IPS DF 6.9 (cell line): ENCODE results near the gene BACE1-AS.
"Not testable (repeated sequence)": the region's sequence is repeated elsewhere in the genome, so short reads cannot be mapped to it uniquely, and the experiment has no call there.

Experiments used
- DNase-seq: peaks from one replicate; pipeline ENCODE4 v3.0.0-alpha.2; 2013; ENCODE audit warnings: low read depth, low spot score
- H3K27ac ChIP-seq: one replicate; pipeline ENCODE4 v1.5.1; 2013; ENCODE audit warnings: low read length, control low read depth
- H3K27me3 ChIP-seq: 2 replicates; pipeline ENCODE4 v1.6.1; 2013; ENCODE audit warnings: mild to moderate bottlenecking, low read length; ENCODE audit not compliant: control insufficient read depth, insufficient read depth
- H3K36me3 ChIP-seq: 2 replicates; pipeline ENCODE4 v1.6.1; 2013; ENCODE audit warnings: low read length; ENCODE audit not compliant: control insufficient read depth, insufficient read depth
- H3K4me1 ChIP-seq: 2 replicates; pipeline ENCODE4 v1.6.1; 2013; ENCODE audit warnings: low read length; ENCODE audit not compliant: control insufficient read depth, insufficient read depth
- H3K4me3 ChIP-seq: 2 replicates; pipeline ENCODE4 v1.5.1; 2013; ENCODE audit warnings: mild to moderate bottlenecking, low read length
- H3K9me3 ChIP-seq: 2 replicates; pipeline ENCODE4 v1.6.1; 2013; ENCODE audit warnings: low read length, inconsistent platforms; ENCODE audit not compliant: control insufficient read depth, insufficient read depth
- WGBS: extraction: QIAGEN DNeasy Blood & Tissue Kit; methylation state at CpG from one replicate; pipeline ENCODE4 v1.1.7; 2013; ENCODE audit warnings: mixed read lengths, missing lambda C conversion rate; ENCODE audit not compliant: insufficient read length, insufficient coverage; 5-methylcytosine and 5-hydroxymethylcytosine counted together

BACE1-AS gene

DNA sequence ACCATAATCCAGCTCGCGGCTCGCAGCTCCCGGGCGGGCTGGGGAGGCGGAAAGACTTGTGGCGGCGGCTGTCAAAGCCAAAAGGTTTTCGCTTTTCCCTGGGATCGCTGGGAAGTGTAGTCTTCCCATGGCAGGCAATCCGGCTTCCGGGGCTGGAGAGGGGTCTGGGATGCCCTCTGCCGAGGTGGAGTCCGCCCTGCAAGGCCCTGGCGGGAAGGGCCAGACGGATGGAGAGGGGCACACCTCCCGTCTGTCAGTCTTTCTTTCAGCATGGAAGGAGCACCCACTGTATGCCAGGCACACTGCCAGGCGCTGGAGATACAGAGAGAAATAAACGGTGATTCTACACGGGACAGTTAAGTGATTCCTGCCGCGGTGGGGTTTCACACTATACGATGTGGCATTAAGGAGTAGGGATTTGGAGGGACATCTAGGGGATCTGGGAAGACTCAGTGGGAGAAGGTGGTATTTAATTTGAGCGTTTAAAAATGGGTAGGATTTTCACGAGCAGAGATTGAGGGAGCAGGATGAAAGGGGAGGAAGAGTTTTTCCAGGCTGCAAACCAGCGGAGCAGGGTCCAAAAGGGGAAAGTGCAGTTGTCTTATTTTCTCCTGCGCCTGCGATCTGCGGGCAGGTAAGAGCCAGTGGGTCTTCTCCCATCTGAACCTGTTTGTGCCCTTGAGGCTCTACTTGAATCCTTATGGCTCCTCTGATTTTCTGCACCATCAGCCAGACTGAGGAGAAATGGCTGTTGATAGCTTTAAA lies 25.2 kb downstream of the BACE1-AS start, which contains the start of gene BACE1:
BACE1 (minus strand) TSS at position 60 of the 765 bp plus-strand sequence. CDS start 461 bp downstream, outside the sequence.
- peak within 1 kb of the TSS; percentile 58; the same call in 1 of the 2 replicates for H3K4me3 ChIP-seq
- WGBS: 100% methylated on average over 2 of the region's 29 CpGs
- H3K4me1 ChIP-seq: peaks cover 5% of the 10 kb centered on the region
- H3K27ac ChIP-seq: no peak within 1 kb of the TSS
- H3K27me3 ChIP-seq: no peaks in the 10 kb centered on the region
- DNase-seq: peak; percentile 74
- H3K36me3 ChIP-seq: no peaks in the 10 kb centered on the region
- H3K9me3 ChIP-seq: no peaks in the 10 kb centered on the region

DNA sequence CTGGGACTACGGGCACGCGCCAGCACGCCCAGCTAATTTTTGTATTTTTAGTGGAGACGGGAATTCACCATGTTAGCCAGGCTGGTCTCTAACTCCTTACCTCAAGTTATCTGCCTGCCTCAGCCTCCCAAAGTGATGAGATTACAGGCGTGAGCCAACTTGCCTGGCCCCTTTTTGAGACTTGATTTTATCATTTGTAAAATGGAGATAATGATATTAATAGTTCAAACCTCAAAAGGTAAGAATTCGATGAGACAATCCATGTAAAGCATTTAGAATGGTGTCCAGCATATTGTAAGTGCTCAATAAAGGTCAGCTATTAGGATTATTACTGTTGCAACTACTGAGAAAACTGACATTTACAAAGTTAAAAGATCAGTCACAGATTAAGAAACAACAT lies 27.6 kb downstream of the BACE1-AS start:
- no peaks in the 10 kb centered on the region for H3K27me3 ChIP-seq
- no peak overlapping the region for H3K4me3 ChIP-seq
- no CpG with 5 or more reads among the region's 7 CpGs for WGBS
- no peak overlapping the region for H3K27ac ChIP-seq
- no peak for DNase-seq
- no peaks in the 10 kb centered on the region for H3K36me3 ChIP-seq
- H3K9me3 ChIP-seq: no peaks in the 10 kb centered on the region
- H3K4me1 ChIP-seq: peaks cover 5% of the 10 kb centered on the region

- no peak overlapping the region for H3K27ac ChIP-seq
- no CpG with 5 or more reads among the region's 5 CpGs for WGBS
- H3K4me1 ChIP-seq: peaks cover 5% of the 10 kb centered on the region
- H3K4me3 ChIP-seq: no peak overlapping the region
- no peaks in the 10 kb centered on the region for H3K27me3 ChIP-seq
- DNase-seq: no peak
- H3K36me3 ChIP-seq: no peaks in the 10 kb centered on the region
- H3K9me3 ChIP-seq: no peaks in the 10 kb centered on the region
Measured at GRCh38 chr11:117319214-117319840, 28.2 kb downstream of the BACE1-AS start.

GRCh38 chr11:117327255-117327566 lies 36.1 kb downstream of the BACE1-AS start:
- not testable (repeated sequence) for H3K4me1 ChIP-seq, H3K27me3 ChIP-seq, H3K27ac ChIP-seq, DNase-seq, H3K9me3 ChIP-seq, H3K36me3 ChIP-seq
- WGBS: no CpG with 5 or more reads among the region's 5 CpGs
- peak overlapping the region; percentile 94; the same call in 1 of the 2 replicates for H3K4me3 ChIP-seq

DNA sequence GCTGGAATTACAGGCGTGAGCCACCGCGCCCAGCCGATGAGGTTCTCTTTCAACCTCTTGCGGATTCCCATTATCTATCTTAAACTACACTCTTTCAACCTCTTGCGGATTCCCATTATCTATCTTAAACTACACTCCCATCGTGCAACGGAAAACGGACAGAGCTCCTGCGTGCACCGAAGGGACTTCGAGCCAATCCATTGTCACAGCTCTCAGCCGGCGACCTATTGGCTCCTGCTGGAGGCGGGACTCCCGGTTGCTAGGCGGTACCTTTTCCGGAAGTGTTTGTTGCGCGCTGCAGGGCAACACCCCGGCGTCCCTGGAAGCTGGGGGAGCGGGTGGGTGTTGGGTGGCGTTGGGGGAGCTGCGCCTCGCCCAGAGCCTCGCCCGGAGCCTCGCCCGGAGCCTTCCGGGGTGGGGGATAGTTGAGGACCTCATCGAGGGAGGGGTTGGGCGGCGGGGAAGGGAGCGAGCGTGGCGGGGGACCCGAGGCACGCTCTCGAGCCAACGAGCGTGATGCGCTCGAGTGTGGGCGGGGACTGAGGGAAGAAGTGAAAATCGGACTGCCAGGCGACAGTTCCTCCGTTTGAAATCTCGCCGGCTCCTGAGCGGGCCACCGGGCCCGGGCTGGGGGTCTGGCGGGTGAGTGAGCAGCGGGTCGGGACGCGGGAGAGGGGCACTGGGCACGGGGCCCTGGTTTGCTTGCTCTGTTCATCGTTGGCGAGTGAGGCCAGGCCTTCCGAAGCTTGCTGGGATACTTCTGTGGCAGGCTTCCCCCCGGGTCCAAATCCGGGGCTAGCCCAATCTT lies 36.6 kb downstream of the BACE1-AS start, which contains the start of gene CEP164:
CEP164 (plus strand) TSS at position 288 of the 808 bp plus-strand sequence. CDS start 10,733 bp downstream, outside the sequence.
- Histone ChIP-seq H3K4me3 (peak within 1 kb of the TSS; percentile 94; the same call in 1 of the 2 replicates), H3K27ac (no peak within 1 kb of the TSS)

GRCh38 chr11:117328375-117329010 lies 37.3 kb downstream of the BACE1-AS start:
- Histone ChIP-seq H3K9me3 (no peaks in the 10 kb centered on the region), H3K4me3 (peak overlapping the region; percentile 94; the same call in 1 of the 2 replicates), H3K36me3 (no peaks in the 10 kb centered on the region), H3K4me1 (no peaks in the 10 kb centered on the region), H3K27ac (no peak overlapping the region), H3K27me3 (no peaks in the 10 kb centered on the region)
- WGBS: no CpG with 5 or more reads among the region's 15 CpGs
- DNase-seq: no peak

More for the DNA sequence above, 36.6 kb downstream of the BACE1-AS start, which contains the start of gene CEP164:
- Histone ChIP-seq H3K9me3 (no peaks in the 10 kb centered on the region), H3K36me3 (no peaks in the 10 kb centered on the region), H3K27me3 (no peaks in the 10 kb centered on the region), H3K4me1 (no peaks in the 10 kb centered on the region)
- WGBS: no CpG with 5 or more reads among the region's 64 CpGs
- peak; percentile 85 for DNase-seq

DNA sequence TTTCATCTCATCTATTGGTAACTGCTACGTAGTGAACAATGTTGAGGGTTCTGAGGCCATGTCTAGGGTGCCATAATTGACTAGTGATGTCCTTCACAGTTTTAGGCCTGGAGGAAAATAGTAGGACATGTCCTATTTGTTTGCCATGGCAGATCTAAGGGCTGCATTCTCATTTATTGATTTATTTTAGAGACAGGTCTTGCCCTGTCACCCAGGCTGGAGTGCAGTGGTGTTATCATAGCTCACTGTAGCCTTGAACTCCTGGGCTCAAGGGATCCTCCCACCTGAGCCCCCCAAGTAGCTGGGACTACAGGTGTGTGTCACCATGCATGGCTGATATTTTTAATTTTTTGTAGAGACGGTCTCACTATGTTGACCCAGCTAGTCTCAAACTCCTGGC lies 41.7 kb downstream of the BACE1-AS start:
- no peaks in the 10 kb centered on the region for H3K27me3 ChIP-seq
- H3K36me3 ChIP-seq: no peaks in the 10 kb centered on the region
- H3K4me3 ChIP-seq: no peak overlapping the region
- WGBS: no CpG with 5 or more reads among the region's 2 CpGs
- no peaks in the 10 kb centered on the region for H3K4me1 ChIP-seq
- H3K9me3 ChIP-seq: no peaks in the 10 kb centered on the region
- H3K27ac ChIP-seq: no peak overlapping the region
- no peak for DNase-seq

- H3K27me3 ChIP-seq: no peaks in the 10 kb centered on the region
- no peaks in the 10 kb centered on the region for H3K36me3 ChIP-seq
- no peaks in the 10 kb centered on the region for H3K9me3 ChIP-seq
- H3K4me1 ChIP-seq: no peaks in the 10 kb centered on the region
- WGBS: no CpG with 5 or more reads among the region's 9 CpGs
- no peak overlapping the region for H3K4me3 ChIP-seq
- H3K27ac ChIP-seq: no peak overlapping the region
- DNase-seq: no peak
Measured at GRCh38 chr11:117333917-117334316, 42.8 kb downstream of the BACE1-AS start.

GRCh38 chr11:117334896-117335295 lies 43.8 kb downstream of the BACE1-AS start:
- Histone ChIP-seq H3K27ac (no peak overlapping the region), H3K36me3 (no peaks in the 10 kb centered on the region), H3K27me3 (no peaks in the 10 kb centered on the region), H3K9me3 (no peaks in the 10 kb centered on the region), H3K4me1 (no peaks in the 10 kb centered on the region), H3K4me3 (no peak overlapping the region)
- no CpG with 5 or more reads among the region's 6 CpGs for WGBS
- DNase-seq: no peak

DNA sequence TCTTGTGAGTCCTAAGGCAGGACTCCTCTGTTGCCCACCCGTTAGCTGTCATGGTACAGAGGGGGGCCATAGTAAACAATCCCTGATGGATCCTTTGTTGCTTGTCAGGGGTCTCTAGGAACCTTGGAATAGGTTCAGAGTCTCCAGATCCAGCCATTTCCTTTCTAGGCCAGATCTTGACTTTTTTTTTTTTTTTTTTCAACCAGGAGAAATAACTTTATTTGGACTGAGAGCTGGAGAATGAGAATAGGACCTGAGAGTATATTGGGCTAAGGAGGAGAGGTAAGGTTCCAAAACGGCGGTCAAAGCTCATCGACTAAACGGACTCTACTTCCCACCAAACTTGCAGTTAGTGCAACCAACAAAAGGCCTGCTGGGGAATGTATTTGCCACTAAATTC lies 44.3 kb downstream of the BACE1-AS start:
- Histone ChIP-seq H3K27ac (no peak overlapping the region), H3K9me3 (no peaks in the 10 kb centered on the region), H3K36me3 (no peaks in the 10 kb centered on the region), H3K27me3 (no peaks in the 10 kb centered on the region), H3K4me3 (no peak overlapping the region), H3K4me1 (no peaks in the 10 kb centered on the region)
- no peak for DNase-seq
- no CpG with 5 or more reads among the region's 5 CpGs for WGBS
